Stimulated activated CD4-positive, alpha-beta T cell treated with anti-CD3 and anti-CD28 coated beads, Interleukin-2, amount 100 ng/mL, for 4 hours (primary cell): Measurements from ENCODE around the gene RPA1.

Experiments
- DNase-seq: peaks from one replicate; pipeline ENCODE4 v3.0.0-alpha.2; 2020; ENCODE audit warnings: low read depth

RPA1 gene

DNA sequence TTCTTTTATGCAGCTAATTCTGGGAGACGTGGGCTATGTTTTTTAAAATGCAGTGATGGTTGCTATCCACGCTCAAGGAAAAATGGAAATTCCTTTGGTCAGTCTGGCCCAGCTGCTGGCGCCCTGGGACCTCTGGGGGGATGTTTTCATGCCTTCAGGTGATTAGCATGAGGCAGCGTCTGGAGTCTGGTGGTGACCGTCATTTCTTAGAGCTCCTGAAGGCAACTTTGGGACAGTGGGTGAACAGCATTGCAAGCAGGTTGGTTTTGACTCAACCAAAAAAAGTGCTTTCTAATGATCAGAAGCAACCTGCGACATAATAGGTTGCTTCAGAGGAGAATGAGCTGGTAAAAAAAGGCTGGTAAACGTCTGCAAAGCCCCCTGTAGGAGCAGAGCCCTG, 82.3 kb downstream of the RPA1 start:
- DNase-seq: no peak

- DNase-seq: no peak
Measured at GRCh38 chr17:1913702-1914101, 83.9 kb downstream of the RPA1 start.

DNA sequence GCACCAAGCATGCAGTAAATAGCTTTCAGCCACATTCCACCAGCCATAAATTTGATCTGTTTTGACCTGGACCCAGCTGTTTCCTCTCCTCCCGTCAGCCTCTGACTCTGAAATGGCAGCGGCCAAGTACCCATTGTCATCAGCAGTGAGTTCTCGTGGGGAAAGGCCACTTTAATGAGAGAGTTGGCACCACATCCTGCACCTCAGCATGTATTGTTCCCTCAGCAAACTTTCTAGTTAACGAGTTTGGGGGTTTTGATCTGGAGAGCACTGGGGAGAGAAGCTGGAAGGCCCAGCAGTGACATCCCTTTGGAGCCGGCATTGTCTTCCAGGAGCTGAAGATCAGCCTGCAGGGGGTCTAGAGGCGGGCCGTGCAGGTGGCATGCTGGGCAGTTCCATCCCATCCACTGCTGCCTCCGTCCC, 84.9 kb downstream of the RPA1 start:
- DNase-seq: no peak

DNA sequence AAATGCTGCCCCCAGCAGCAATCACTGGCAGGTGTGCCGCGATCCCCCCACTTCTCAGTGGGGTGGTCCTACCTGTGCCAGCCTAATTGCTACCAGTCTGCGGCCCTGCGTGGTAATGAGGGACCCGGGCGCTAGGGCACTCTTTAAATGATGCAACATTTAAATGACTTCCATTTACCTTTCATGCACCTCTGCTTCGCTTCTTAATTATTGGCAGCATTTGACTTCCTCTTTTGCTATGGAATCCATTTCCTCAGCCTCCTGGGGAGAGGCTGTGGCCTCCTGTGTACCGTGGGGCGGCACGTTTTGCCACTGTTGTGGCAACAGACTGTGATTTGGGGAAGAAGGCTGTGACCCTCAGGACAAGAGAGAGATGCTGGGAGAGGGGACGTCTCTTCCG, 86.1 kb downstream of the RPA1 start:
- no peak for DNase-seq

DNA sequence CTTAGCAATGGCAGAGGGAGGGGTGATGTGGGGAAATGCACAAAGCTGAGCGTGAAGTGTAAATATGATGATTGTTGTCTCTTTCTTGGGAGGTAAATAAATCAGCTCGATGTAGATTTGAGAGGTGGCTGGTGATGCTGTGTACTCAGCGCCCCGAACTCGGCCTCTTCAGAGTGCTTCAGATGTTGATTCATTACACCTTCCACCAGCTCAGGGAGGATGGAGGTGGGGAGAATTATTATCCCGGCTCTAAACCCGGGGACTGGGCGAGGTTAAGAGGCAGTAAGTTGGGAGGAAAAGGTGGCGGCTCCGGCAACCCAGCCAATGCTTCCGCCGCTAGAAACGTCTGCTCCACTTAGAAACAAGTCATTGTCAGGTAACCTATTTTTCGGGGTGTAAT, 86.5 kb downstream of the RPA1 start:
- no peak for DNase-seq

GRCh38 chr17:1916963-1917715, 87.3 kb downstream of the RPA1 start:
- no peak for DNase-seq

DNA sequence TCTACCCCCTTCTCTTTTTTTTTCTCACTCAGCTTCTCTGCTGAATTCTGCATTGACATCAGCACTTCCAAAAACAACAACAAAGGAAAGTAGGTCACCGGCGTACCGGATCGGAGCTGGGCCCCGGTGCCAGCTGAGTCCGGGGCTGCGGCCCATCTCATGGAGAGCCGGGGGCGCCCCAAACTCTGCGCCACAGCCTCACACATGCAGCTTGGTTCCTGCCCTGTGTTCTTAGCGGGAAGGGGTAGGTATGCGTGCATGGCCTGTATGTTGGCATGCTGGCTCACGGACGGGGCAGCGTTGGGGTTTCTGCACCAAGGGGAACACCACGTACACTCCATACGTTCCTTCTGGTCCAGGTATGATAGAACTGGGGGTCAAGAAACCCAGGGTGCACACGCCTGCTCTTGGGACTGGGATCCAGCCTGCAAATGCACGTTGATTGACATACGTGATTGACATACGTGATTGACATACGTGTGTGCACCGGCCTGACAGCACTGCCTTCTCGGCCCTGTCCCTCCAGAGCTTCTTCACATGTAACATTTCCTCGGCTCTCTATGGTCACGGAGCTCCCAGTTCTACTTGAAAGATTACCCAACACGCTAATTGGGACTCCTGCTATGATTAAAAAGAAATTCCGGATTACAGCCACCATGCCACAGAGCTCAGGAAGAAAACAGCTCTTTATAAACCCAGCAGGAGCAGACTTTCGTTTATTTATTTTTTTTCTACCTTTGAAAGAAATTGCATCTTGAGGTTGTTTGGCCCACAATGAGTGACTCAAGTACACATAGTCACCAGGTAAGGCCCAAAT, 88.7 kb downstream of the RPA1 start:
- DNase-seq: no peak

DNA sequence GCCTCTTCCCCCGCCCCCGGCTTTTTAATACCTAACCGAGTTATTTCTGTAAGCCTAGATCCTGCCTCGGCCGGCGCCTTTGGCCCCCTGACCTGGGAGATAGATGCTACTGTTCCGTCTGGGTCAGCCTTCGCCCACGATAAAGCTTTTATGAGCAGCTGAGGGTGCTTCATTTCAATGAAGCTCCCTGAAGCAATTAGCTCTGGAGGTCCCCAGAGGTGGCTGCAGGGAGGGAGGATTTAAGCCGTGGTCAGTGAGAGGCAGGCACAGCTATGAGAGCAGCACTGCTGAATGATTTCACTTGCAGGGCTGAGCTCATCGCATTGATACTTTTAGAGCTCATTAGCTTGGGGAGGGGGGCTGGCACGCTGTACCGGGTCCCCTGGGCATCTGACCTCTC, 89.4 kb downstream of the RPA1 start:
- DNase-seq: no peak

GRCh38 chr17:1920948-1921351, 91.1 kb downstream of the RPA1 start:
- no peak for DNase-seq

- DNase-seq: no peak
Measured at GRCh38 chr17:1928976-1929375, 99.2 kb downstream of the RPA1 start.

DNA sequence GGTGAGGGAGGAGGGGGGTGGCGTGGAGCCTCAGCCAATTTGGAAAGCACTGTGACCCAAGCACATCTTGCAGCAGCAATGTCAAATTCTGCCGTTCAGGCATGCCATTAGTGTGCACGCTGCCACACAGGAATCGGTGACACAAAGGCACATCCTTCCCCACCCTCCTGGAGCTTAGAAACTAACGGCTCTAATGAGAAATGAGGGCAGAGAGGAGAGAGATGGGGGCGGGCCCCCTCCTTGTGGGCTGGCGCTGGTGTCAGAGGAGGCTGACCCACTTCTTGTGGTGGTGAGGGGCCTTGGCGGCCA, 100.5 kb downstream of the RPA1 start:
- no peak for DNase-seq

DNA sequence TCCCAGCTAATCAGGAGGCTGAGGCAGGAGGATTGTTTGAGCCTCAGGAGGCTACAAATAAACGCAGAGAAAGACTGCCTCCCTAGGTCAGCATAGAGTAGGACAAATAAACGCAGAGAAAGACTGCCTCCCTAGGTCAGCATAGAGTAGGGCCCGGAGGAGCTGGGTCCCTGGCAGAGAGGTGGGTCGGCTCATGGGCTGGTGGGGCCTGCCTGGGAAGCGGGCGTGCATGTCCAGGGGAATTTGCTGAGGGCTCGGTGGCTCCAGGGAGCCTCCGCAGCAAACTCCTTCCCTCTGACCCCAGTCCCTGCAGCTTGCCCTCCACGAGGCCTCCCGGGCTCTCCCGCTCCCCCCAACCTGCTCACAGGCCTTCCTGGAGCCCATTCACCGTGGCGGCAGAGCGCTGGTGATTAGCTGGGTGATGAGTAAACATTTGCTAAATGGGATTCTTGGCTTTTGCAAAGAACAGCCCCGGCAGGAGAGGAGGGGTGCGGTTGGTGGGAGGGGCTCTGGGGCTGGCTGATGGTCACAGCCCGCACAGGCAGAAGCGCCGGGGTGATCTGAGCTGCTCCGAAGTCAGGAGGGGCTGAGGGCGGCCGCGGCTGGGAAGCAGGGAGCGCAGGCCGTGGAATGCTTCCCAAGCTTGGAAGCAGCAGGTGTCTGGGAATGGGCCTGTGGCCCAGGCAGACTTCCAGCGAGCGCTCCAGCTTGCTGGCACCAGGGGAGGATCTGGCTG, 102.2 kb downstream of the RPA1 start:
- no peak for DNase-seq

- DNase-seq: no peak
Measured at GRCh38 chr17:1933875-1934715, 104.3 kb downstream of the RPA1 start.

DNA sequence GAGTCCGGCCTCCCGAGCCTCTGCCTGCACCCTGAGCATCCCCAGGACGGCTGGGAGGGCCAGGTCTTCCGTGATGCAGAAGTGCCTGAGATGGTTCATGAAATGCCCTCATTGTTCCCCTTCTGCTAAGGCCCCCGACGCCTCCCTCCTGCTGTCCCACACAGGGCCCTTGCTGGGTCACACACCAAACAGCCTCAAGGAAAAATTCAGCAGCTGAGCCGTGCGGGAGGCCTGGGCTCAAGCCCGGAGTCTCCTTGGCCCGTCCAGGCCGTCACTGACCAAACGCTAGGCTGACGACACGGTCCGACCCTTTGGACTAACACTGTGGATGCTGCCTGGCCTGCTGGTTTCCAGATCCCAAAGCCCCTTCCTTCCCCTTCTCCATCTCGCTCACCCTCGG, 105.1 kb downstream of the RPA1 start:
- DNase-seq: no peak

DNA sequence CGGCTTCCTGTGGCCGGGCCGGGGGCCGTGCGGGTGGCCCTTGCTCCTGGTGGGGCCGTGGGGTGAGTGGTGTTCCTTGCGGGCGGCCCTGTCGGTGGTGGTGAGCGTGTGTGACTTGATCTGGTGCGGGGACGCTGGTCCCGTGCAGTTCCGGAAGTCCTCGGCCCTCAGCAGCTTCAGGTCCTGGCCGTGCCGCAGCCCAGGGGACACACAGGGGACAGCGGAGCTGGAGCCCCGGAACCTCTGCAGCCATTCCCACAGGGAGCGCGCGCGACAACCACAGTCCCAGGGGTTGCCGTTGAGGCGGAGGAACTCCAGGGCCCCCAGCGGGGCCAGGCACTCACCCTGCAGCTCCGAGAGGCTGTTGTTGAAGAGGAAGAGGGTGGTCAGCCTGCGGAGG, 107.0 kb downstream of the RPA1 start:
- no peak for DNase-seq

- no peak for DNase-seq
Measured at GRCh38 chr17:1937461-1937860, 107.7 kb downstream of the RPA1 start.

DNA sequence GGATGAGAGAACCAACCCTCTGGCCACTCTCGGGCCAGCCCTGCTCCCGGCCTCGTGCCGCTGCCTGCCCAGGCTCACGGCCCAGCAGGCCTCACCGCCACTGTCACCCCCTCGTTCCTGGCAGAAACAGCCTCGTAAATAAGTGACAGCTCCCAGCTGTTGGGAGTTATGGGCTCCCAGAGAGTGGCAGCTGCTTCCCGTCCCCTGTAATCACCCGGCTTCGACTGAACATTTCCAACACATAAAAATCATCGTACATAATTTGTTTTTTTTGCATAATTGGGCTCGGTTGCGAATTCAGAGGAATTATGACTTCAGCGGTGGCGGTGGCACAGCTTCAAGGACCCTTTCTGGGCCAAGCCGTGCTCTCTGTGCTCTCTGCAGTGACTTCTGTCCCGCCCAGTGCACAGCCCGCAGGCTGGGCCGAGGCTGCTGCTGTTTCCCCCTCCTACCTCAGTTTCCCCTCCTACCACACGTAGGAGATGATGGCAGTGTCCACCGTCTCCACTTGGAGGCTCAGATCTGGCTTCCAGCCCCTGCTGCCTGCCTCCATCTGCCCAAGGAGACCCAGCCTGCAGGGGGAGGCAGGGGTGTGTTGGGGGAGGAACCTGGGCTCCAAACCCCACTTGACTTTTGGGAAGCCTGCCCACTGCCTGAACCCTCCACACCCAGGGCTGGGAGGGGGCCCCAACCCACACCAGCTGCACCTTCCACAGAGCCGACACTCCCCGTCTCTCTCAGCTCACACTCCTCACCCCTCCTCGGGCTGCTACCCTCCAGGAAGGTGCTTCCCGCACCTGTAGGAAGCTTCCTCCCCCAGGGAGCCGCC, 110.4 kb downstream of the RPA1 start:
- no peak for DNase-seq

DNA sequence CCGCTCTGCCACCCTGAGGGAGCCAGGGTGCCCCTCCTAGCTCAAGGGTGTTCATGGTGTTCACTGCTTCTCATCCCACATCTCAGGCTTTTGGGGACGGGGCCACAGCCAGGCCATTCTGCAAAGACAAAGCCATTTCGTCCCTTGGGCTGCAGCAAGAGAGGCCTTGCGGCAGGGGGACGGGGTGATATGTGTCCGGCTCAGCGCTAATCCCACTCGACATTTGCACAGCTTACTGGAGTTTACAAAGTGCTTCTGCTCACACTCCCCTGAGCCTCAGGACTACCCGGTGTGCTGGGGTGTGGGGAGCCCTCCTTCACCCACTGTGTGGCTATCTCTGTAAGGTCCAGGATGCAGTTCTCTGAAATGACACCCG, 111.0 kb downstream of the RPA1 start:
- no peak for DNase-seq

DNA sequence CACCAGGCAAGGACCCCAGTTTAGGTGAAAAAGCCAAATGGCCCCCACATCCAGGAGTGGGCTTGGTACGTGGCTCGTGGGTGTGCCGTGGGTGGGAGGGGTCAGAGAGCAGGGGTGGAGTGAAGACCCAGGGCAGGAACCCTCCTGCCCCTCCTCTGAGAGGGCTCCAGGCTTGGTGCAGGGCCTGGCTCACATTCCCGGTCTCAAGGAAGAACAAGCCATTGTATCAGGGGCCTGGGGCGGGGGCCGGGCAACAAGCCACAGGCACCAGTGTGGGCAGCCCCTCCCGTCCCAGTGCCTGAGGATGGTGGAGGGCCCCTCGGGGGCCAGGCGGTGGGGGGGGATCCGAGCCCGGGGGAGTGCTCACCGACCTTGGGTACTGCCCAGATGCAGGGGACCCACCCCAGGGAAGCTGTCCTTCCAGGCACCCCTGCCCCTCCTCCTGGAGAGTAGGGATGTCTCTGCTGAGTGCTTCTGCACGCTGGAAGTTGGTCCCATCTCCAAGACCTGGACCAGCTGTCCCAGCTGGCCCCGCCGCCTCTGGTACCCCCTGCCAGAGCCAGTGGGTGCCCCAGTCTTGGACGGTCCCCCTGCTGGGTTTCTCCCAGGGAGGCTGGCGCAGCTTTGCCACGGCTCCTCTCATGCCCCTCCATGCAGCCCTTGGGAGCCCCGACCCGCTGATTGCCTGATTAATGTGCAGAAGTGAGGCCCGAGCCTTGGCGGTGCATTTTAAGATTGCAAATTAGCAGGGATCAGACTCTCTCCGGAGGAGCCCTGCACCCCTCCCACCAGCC, 111.7 kb downstream of the RPA1 start:
- no peak for DNase-seq

DNA sequence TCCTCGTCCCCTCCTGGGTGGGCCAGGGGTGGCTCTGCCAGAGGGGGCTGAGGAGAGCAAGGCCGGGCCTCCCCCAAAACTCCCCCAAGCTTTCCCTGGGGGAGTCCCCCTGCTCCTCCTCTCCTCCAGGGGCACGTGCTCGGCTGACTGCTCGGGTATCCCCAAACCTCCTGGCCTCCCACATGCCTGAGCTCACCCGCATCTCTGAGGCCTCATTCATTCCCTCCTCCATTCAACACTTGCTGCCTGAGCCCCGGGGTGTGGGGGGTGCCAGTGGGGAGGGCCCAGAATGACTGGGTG, 112.2 kb downstream of the RPA1 start:
- no peak for DNase-seq
